A549 (cell line): Measurements from ENCODE around the gene CCDC197. TPM values are rescaled to one million over a fixed set of nuclear protein-coding genes. Genes with fewer than 3 reads are reported as not detected.

Experiments used
- ATAC-seq, 2 experiments: fragments of 200-7000 bp in 1 of 2; fragments of >200 bp in 1 of 2; cut with Nextera tagmentation in 1 of 2; cut with Tn5 transposase in 1 of 2; 3 replicates each; pipeline versions ENCODE4 v1.8.0 to v1.9.1; 2018 to 2020; ENCODE audit warnings: mild to moderate bottlenecking in 1 of 2, moderate library complexity in 1 of 2
- CTCF ChIA-PET: fragments of 300-600 bp; sonication (Branson Sonifier 250); formaldehyde crosslinking; extraction: SDS; loops from one replicate; lab custom pipeline; 2021; ENCODE audit warnings: antibody characterized with exemption, inconsistent platforms; lab: Yijun Ruan, JAX
- POLR2A ChIA-PET: fragments of 350-600 bp; formaldehyde crosslinking; extraction: SDS; loops from one replicate; lab custom pipeline; 2021; ENCODE audit warnings: antibody characterized with exemption, inconsistent platforms; lab: Yijun Ruan, JAX
- DNase-seq, 2 experiments: peaks; one replicate each; pipeline versions ENCODE4 v3.0.0 to v3.0.0-alpha.2; 2011 to 2016; ENCODE audit warnings: low read depth in 1 of 2, low spot score in 1 of 2
- FAIRE-seq: peaks from 2 replicates; lab custom pipeline; 2011; peaks lifted over from hg19 to GRCh38; lab: Jason Lieb, UNC
- H3K27ac ChIP-seq, 2 experiments: fragments of >200 bp; sonication (Bioruptor Twin); formaldehyde crosslinking; 3 replicates each; pipeline ENCODE4 v1.5.1; 2016 to 2017
- H3K4me1 ChIP-seq: fragments of >200 bp; sonication (Bioruptor Twin); formaldehyde crosslinking; 3 replicates; pipeline ENCODE4 v1.6.1; 2016
- H3K4me2 ChIP-seq: fragments of >200 bp; sonication (Bioruptor Twin); formaldehyde crosslinking; 3 replicates; pipeline ENCODE4 v1.6.1; 2016
- H3K4me3 ChIP-seq: fragments of >200 bp; sonication (Bioruptor Twin); formaldehyde crosslinking; 3 replicates; pipeline ENCODE4 v1.5.1; 2016
- H3K9me3 ChIP-seq: fragments of >200 bp; sonication (Bioruptor Twin); formaldehyde crosslinking; 3 replicates; pipeline ENCODE4 v1.6.1; 2016
- BHLHE40 ChIP-seq: IDR thresholded peaks from 2 replicates; pipeline ENCODE4 v1.6.1; 2012; ENCODE audit warnings: low read depth, low read length, inconsistent platforms
- CBX2 ChIP-seq: fragments of 200-600 bp; sonication (generic); IDR thresholded peaks from 2 replicates; pipeline ENCODE4 v1.6.1; 2016; ENCODE audit warnings: low read depth, mild to moderate bottlenecking, borderline replicate concordance
- CEBPB ChIP-seq, 2 experiments: fragments of >200 bp in 1 of 2; sonication (Bioruptor Twin) in 1 of 2; formaldehyde crosslinking in 1 of 2; IDR thresholded peaks; 2 replicates each; pipeline ENCODE4 v1.6.1; 2012 to 2016
- EHF ChIP-seq: fragments of 250-450 bp; sonication (Bioruptor Pico); IDR thresholded peaks from 2 replicates; pipeline ENCODE4 v1.5.0; 2020; ENCODE audit warnings: mild to moderate bottlenecking
- FOXS1 ChIP-seq: fragments of 250-450 bp; sonication (Bioruptor Pico); IDR thresholded peaks from 2 replicates; pipeline ENCODE4 v1.5.0; 2020; ENCODE audit warnings: mild to moderate bottlenecking, moderate library complexity
- GATA3 ChIP-seq: IDR thresholded peaks from 2 replicates; pipeline ENCODE4 v1.6.1; 2012; ENCODE audit warnings: borderline replicate concordance
- HDAC2 ChIP-seq: fragments of 200-600 bp; sonication (generic); IDR thresholded peaks from 2 replicates; pipeline ENCODE4 v1.6.1; 2016
- HOXA7 ChIP-seq: fragments of 250-450 bp; sonication (Bioruptor Pico); IDR thresholded peaks from 2 replicates; pipeline ENCODE4 v1.5.0; 2020; ENCODE audit warnings: mild to moderate bottlenecking, moderate library complexity
- HOXB13 ChIP-seq: fragments of 250-450 bp; sonication (Bioruptor Pico); IDR thresholded peaks from 2 replicates; pipeline ENCODE4 v1.5.0; 2020; ENCODE audit warnings: low read depth, mild to moderate bottlenecking, moderate library complexity
- HOXB5 ChIP-seq: fragments of 250-450 bp; sonication (Bioruptor Pico); IDR thresholded peaks from 2 replicates; pipeline ENCODE4 v1.5.0; 2020; ENCODE audit warnings: mild to moderate bottlenecking, moderate library complexity
- JUN ChIP-seq, 2 experiments: fragments of >200 bp; sonication (Bioruptor Twin); formaldehyde crosslinking; IDR thresholded peaks; 2 replicates in 1 of 2; 3 replicates in 1 of 2; pipeline ENCODE4 v1.6.1; 2016 to 2017
- JUNB ChIP-seq: fragments of >200 bp; sonication (Bioruptor Twin); formaldehyde crosslinking; IDR thresholded peaks from 2 replicates; pipeline ENCODE4 v1.6.1; 2016
- MAFK ChIP-seq: fragments of 450-650 bp; IDR thresholded peaks from 2 replicates; pipeline ENCODE4 v1.6.1; 2014; ENCODE audit not compliant: partially characterized antibody
- MAZ ChIP-seq: fragments of 150-350 bp; IDR thresholded peaks from 2 replicates; pipeline ENCODE4 v1.6.1; 2014; ENCODE audit warnings: antibody characterized with exemption, low read depth, low read length, borderline replicate concordance
- NFE2L2 ChIP-seq: fragments of 150-350 bp; conservative IDR thresholded peaks from 2 replicates; pipeline ENCODE4 v1.6.1; 2014; ENCODE audit warnings: low read length
- NPAS2 ChIP-seq: fragments of 250-450 bp; sonication (Bioruptor Pico); IDR thresholded peaks from 2 replicates; pipeline ENCODE4 v1.8.0; 2022; ENCODE audit warnings: mild to moderate bottlenecking, moderate library complexity, borderline replicate concordance
- NR3C1 ChIP-seq: fragments of >200 bp; sonication (Bioruptor Twin); formaldehyde crosslinking; IDR thresholded peaks from 3 replicates; pipeline ENCODE4 v1.6.1; 2017
- PHF8 ChIP-seq: fragments of 200-600 bp; sonication (generic); IDR thresholded peaks from 2 replicates; pipeline ENCODE4 v1.6.1; 2016; ENCODE audit warnings: low read depth, mild to moderate bottlenecking, antibody characterized with exemption, moderate library complexity, borderline replicate concordance
- RAD21 ChIP-seq, 2 experiments: fragments of >200 bp in 1 of 2; sonication (Bioruptor Twin) in 1 of 2; formaldehyde crosslinking in 1 of 2; IDR thresholded peaks in 1 of 2; conservative IDR thresholded peaks in 1 of 2; 2 replicates in 1 of 2; 3 replicates in 1 of 2; pipeline ENCODE4 v1.6.1; 2012 to 2018; ENCODE audit warnings: inconsistent platforms in 1 of 2
- RNF2 ChIP-seq: fragments of 200-600 bp; sonication (generic); IDR thresholded peaks from 2 replicates; pipeline ENCODE4 v1.6.1; 2016; ENCODE audit warnings: low read depth, mild to moderate bottlenecking, antibody characterized with exemption, moderate library complexity, borderline replicate concordance
- TP53 ChIP-seq: fragments of 250-450 bp; sonication (Bioruptor Pico); IDR thresholded peaks from 2 replicates; pipeline ENCODE4 v1.5.0; 2021; ENCODE audit warnings: mild to moderate bottlenecking, moderate library complexity
- ZNF302 ChIP-seq: fragments of 250-450 bp; sonication (Bioruptor Pico); IDR thresholded peaks from 2 replicates; pipeline ENCODE4 v1.9.0; 2021; ENCODE audit warnings: inconsistent platforms, mild to moderate bottlenecking, moderate library complexity
- WGBS: methylation state at CpG from one replicate; pipeline ENCODE4 v1.1.6; 2017; ENCODE audit errors: missing lambda C conversion rate; 5-methylcytosine and 5-hydroxymethylcytosine counted together
- polyA plus RNA-seq, 4 experiments: library from polyadenylated mRNA; depleted of rRNA in 3 of 4; stranded (reverse); fragments of >200 nt; fragmentation: RNase III in 1 of 4; extraction: RNeasy Plus Mini Kit Qiagen cat#74134 plus additional on column Dnase treatment in 1 of 4; gene quantifications; 2 replicates in 3 of 4; 3 replicates in 1 of 4; pipeline ENCODE4 v1.2.3, GENCODE V29; 2011 to 2017
- TF ChIP-seq, protein P1 (sequence below): IDR thresholded peaks from 2 replicates; pipeline ENCODE4 v1.6.1; 2012
- TF ChIP-seq, protein P2 (sequence below): IDR thresholded peaks from 2 replicates; pipeline ENCODE4 v1.6.1; 2012; ENCODE audit warnings: low read depth, borderline replicate concordance
- TF ChIP-seq, protein P3 (sequence below): fragments of >200 bp; sonication (Bioruptor Twin); formaldehyde crosslinking; IDR thresholded peaks from 3 replicates; pipeline ENCODE4 v1.5.1; 2016
- TF ChIP-seq, protein P4 (sequence below): fragments of 250-450 bp; sonication (Bioruptor Pico); IDR thresholded peaks from 2 replicates; pipeline ENCODE4 v1.5.0; 2020; ENCODE audit warnings: low read depth, mild to moderate bottlenecking, moderate library complexity
- TF ChIP-seq, protein P5 (sequence below): fragments of >200 bp; sonication (Bioruptor Twin); formaldehyde crosslinking; IDR thresholded peaks from 3 replicates; pipeline ENCODE4 v1.6.1; 2016
- TF ChIP-seq, protein P6 (sequence below): fragments of 450-650 bp; IDR thresholded peaks from 2 replicates; pipeline ENCODE4 v1.6.1; 2014; ENCODE audit warnings: antibody characterized with exemption

The CCDC197 gene
- polyA plus RNA-seq, 2 of the 4 experiments (the other 2 are of a cell fraction): not detected

DNA sequence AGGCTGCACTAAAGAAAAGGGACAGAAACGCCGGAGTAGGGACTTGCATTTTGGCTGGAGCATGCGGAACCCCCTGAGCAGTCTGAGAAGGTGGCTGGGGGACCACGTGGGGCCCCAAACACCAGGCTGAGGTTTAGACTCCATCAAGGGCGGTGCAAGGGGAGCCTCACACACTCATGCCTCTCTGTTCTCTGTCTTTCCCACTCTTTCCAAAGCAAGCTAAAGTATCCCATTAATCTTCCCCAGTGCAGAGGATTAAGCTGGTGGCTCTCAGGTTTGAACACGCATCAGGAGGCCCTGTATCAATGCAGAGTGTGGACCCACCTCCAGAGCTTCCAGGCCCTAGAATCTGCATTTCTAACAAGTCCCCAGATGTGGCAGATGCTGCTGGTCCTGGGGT, 13.5 kb downstream of the CCDC197 start:
- FAIRE-seq: no peak

DNA sequence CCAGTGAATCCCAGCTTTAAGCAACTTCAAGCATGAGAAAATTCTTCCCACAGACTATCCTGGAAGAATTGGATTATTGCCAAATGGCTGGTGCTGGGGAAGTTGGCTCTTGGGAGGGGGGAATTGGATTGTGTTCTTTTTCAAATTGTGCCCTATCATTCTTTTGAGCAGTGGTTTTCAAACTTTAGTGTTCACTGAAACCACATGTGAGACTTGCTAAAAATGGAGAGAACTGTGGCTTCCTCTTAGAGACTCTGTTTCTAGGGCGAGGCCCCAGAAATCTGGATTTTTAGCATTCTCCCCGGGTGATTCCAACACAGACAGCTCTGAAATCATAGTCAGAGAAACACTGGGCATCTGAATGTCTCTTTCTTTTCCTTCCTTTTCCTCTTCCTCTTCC, 14.7 kb downstream of the CCDC197 start:
- POLR2A ChIA-PET: no interaction called here
- ATAC-seq (peak in 1 of 2 experiments; percentile 63; a peak in 3 of 6 replicates), DNase-seq (no peak)
- Histone ChIP-seq H3K27ac (peak overlapping the region in 1 of 2 experiments; percentile 57; a peak in 2 of 6 replicates), H3K4me2 (peak overlapping the region; percentile 47; the same call in 2 of the 3 replicates), H3K9me3 (no peaks in the 10 kb centered on the region)
- 38% methylated on average over 2 of the region's 2 CpGs for WGBS
- CTCF ChIA-PET: interaction anchor here (0.9 to 2.4 kb wide), 6 partner anchors 10 to 75 kb away, joined by 3 to 19 read pairs (median 6); no protein-coding TSS in a partner anchor
- TF ChIP-seq, protein P1, sequence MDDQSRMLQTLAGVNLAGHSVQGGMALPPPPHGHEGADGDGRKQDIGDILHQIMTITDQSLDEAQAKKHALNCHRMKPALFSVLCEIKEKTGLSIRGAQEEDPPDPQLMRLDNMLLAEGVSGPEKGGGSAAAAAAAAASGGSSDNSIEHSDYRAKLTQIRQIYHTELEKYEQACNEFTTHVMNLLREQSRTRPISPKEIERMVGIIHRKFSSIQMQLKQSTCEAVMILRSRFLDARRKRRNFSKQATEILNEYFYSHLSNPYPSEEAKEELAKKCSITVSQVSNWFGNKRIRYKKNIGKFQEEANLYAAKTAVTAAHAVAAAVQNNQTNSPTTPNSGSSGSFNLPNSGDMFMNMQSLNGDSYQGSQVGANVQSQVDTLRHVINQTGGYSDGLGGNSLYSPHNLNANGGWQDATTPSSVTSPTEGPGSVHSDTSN: no peak
- TF ChIP-seq, protein P2, sequence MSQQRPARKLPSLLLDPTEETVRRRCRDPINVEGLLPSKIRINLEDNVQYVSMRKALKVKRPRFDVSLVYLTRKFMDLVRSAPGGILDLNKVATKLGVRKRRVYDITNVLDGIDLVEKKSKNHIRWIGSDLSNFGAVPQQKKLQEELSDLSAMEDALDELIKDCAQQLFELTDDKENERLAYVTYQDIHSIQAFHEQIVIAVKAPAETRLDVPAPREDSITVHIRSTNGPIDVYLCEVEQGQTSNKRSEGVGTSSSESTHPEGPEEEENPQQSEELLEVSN: no peak
- no peak for TF ChIP-seq NR3C1
- TF ChIP-seq ZNF302 (CRISPR knock-in tag): no peak
- no peak for TF ChIP-seq MAFK
- no peak for TF ChIP-seq BHLHE40
- TF ChIP-seq, protein P3, sequence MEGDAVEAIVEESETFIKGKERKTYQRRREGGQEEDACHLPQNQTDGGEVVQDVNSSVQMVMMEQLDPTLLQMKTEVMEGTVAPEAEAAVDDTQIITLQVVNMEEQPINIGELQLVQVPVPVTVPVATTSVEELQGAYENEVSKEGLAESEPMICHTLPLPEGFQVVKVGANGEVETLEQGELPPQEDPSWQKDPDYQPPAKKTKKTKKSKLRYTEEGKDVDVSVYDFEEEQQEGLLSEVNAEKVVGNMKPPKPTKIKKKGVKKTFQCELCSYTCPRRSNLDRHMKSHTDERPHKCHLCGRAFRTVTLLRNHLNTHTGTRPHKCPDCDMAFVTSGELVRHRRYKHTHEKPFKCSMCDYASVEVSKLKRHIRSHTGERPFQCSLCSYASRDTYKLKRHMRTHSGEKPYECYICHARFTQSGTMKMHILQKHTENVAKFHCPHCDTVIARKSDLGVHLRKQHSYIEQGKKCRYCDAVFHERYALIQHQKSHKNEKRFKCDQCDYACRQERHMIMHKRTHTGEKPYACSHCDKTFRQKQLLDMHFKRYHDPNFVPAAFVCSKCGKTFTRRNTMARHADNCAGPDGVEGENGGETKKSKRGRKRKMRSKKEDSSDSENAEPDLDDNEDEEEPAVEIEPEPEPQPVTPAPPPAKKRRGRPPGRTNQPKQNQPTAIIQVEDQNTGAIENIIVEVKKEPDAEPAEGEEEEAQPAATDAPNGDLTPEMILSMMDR: no peak
- no peak for TF ChIP-seq CEBPB (IDR thresholded peaks at IDR 0.05)
- TF ChIP-seq RNF2: no peak
- TF ChIP-seq, all 56 proteins: peak for 0
- FAIRE-seq: no peak
- H3K4me1 ChIP-seq: peaks cover 17% of the 10 kb centered on the region; the same call in 2 of the 3 replicates
- no peak overlapping the region for H3K4me3 ChIP-seq

More for the DNA sequence above, 13.5 kb downstream of the CCDC197 start:
- ChIA-PET CTCF (interaction anchor here (0.9 to 2.4 kb wide), 6 partner anchors 9 to 170 kb away, joined by 3 to 19 read pairs (median 8); no protein-coding TSS in a partner anchor), POLR2A (no interaction called here)
- Histone ChIP-seq H3K4me1 (peaks cover 17% of the 10 kb centered on the region; the same call in 2 of the 3 replicates), H3K4me3 (no peak overlapping the region), H3K4me2 (no peak overlapping the region), H3K9me3 (no peaks in the 10 kb centered on the region), H3K27ac (0 out of 6 replicates have a peak overlapping the region, but pooled peaks of 1 of the 2 experiments have one; percentile 57)
- no peak for DNase-seq
- WGBS: 79% methylated on average over 6 of the region's 6 CpGs
- no peak for ATAC-seq
- TF ChIP-seq EHF (CRISPR knock-in tag): no peak
- TF ChIP-seq, protein P4, sequence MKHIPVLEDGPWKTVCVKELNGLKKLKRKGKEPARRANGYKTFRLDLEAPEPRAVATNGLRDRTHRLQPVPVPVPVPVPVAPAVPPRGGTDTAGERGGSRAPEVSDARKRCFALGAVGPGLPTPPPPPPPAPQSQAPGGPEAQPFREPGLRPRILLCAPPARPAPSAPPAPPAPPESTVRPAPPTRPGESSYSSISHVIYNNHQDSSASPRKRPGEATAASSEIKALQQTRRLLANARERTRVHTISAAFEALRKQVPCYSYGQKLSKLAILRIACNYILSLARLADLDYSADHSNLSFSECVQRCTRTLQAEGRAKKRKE (CRISPR knock-in tag): no peak
- TF ChIP-seq, protein P5, sequence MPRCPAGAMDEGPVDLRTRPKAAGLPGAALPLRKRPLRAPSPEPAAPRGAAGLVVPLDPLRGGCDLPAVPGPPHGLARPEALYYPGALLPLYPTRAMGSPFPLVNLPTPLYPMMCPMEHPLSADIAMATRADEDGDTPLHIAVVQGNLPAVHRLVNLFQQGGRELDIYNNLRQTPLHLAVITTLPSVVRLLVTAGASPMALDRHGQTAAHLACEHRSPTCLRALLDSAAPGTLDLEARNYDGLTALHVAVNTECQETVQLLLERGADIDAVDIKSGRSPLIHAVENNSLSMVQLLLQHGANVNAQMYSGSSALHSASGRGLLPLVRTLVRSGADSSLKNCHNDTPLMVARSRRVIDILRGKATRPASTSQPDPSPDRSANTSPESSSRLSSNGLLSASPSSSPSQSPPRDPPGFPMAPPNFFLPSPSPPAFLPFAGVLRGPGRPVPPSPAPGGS: no peak
- TF ChIP-seq NPAS2 (CRISPR knock-in tag): no peak
- no peak for TF ChIP-seq JUNB
- TF ChIP-seq RAD21 (conservative IDR thresholded peaks at IDR 0.05 in 1 of 2, IDR thresholded peaks at IDR 0.05 in 1 of 2): no peak
- no peak for TF ChIP-seq HOXA7 (CRISPR knock-in tag)
- TF ChIP-seq, protein P6, sequence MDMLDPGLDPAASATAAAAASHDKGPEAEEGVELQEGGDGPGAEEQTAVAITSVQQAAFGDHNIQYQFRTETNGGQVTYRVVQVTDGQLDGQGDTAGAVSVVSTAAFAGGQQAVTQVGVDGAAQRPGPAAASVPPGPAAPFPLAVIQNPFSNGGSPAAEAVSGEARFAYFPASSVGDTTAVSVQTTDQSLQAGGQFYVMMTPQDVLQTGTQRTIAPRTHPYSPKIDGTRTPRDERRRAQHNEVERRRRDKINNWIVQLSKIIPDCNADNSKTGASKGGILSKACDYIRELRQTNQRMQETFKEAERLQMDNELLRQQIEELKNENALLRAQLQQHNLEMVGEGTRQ: no peak
- TF ChIP-seq PHF8: no peak
- TF ChIP-seq HOXB13: no peak
- TF ChIP-seq NFE2L2: no peak
- no peak for TF ChIP-seq TP53 (CRISPR knock-in tag)
- no peak for TF ChIP-seq GATA3
- TF ChIP-seq, protein P1: no peak
- no peak for TF ChIP-seq HOXB5 (CRISPR knock-in tag)
- no peak for TF ChIP-seq FOXS1 (CRISPR knock-in tag)
- TF ChIP-seq JUN (IDR thresholded peaks at IDR 0.05): no peak
- no peak for TF ChIP-seq MAZ
- TF ChIP-seq CBX2: no peak
- no peak for TF ChIP-seq HDAC2
- TF ChIP-seq, all 56 proteins: peak for 0
